GM18951 (cell line): ENCODE results near the gene KCTD10.
"Not testable (repeated sequence)": the region's sequence is repeated elsewhere in the genome, so short reads cannot be mapped to it uniquely, and the experiment has no call there.

Source experiments
- POLR2A ChIP-seq: IDR thresholded peaks from 4 replicates; pipeline ENCODE4 v1.6.1; 2011; ENCODE audit warnings: mild to moderate bottlenecking; ENCODE audit not compliant: insufficient read length, insufficient read depth; ENCODE audit errors: extremely low read depth
- in situ Hi-C: fragments of 300-500 bp; cut with MboI; formaldehyde crosslinking; loops from one replicate; pipeline ENCODE4 v1.12.0; 2022; ENCODE audit warnings: low sequenced_read_pairs, mixed read lengths, inconsistent platforms; ENCODE audit not compliant: unreplicated experiment

Gene KCTD10

GRCh38 chr12:109428037-109428629, 49.0 kb downstream of the KCTD10 start:
- in situ Hi-C loops: no loop called here

GRCh38 chr12:109423392-109423791, 53.7 kb downstream of the KCTD10 start:
- in situ Hi-C loops: no loop called here
- no peak for TF ChIP-seq POLR2A

More at GRCh38 chr12:109428037-109428629, 49.0 kb downstream of the KCTD10 start:
- TF ChIP-seq POLR2A: no peak

- TF ChIP-seq POLR2A: no peak
- in situ Hi-C loops: no loop called here
Observed at GRCh38 chr12:109422251-109422650, 54.8 kb downstream of the KCTD10 start.

DNA sequence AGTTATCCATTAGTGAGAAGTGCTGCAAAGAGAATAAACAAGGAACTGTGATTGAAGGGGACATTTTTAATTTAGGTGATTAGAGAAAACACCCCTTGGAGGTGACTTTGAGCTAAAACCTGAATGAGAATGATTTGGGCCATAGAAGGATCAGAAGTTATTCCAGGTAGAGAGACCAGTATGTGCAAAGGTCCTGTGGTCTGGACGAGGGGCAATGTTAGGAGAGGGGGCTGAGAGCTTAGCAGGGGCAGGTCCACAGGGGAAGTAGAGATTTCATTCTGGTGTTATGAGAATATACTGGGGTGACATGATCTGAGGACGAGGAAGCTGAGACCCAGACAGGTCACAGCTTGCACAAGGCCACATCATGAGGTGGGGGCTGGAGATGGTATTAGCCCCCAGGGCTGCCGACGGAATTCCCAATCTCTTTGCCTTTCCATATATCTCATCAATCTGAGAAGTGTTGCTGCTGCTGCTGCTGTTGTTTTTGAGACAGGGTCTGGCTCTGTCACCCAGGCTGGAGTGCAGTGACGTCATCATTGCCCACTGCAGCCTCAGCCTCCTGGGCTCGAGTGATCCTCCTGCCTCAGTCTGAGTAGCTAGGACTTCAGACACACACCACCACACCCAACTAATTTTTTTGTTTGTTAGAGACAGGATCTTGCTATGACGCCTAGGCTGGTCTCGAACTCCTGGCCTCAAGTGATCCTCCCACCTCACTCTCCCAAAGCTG, 55.6 kb downstream of the KCTD10 start:
- in situ Hi-C loops: no loop called here
- no peak for TF ChIP-seq POLR2A

DNA sequence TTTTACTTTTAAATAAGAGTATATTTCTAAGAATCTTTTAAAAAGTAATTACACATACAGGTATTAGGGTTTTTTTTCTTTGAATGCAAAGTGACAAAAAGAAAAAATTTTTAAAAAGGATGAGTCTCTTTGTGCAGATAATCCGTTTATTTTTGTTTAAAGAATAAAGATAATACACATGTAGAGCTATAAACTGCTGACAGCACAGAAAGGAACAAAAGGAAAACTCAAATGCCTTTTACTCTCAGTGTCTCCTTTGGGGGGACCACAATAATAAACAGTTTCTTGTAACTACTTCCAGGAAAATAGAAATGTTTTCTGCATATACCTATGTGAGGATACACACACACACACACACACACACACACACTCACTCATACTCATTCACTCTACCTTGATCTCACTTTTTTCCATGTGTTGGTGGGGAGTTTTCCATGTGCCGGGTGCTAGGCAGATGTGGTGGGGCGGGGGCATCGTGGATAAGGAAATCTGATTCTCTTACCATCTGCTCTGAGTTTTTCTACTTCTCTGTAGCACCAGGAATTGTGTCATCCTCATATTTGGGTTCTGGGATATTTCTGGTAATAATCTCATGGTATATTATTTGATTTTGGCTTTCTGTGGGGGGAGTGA, 58.1 kb downstream of the KCTD10 start:
- in situ Hi-C loops: no loop called here
- no peak for TF ChIP-seq POLR2A

- in situ Hi-C loops: not testable (repeated sequence)
Observed at GRCh38 chr12:109406147-109406546, 71.0 kb downstream of the KCTD10 start.

- in situ Hi-C loops: not testable (repeated sequence)
Observed at GRCh38 chr12:109404841-109405240, 72.3 kb downstream of the KCTD10 start.
